MM.1S (cell line): Measurements from ENCODE around the gene RPL39.
"Not testable (repeated sequence)": the region's sequence is repeated elsewhere in the genome, so short reads cannot be mapped to it uniquely, and the experiment has no call there.

Experiments used
- DNase-seq: peaks from one replicate; pipeline ENCODE4 v3.0.0-alpha.2; 2015
- H2AFZ ChIP-seq: fragments of 300-600 bp; sonication (generic); 2 replicates; pipeline ENCODE4 v1.6.0; 2016; ENCODE audit warnings: antibody characterized with exemption, low read length
- H3F3A ChIP-seq: fragments of 300-600 bp; sonication (generic); 2 replicates; pipeline ENCODE4 v1.6.1; 2016; ENCODE audit warnings: mild to moderate bottlenecking, antibody characterized with exemption, low read length, moderate library complexity, mixed read lengths; ENCODE audit not compliant: insufficient read depth
- H3K27ac ChIP-seq: fragments of 300-600 bp; sonication (generic); 2 replicates; pipeline ENCODE4 v1.5.1; 2016; ENCODE audit warnings: mild to moderate bottlenecking, low read length
- H3K27me3 ChIP-seq: fragments of 300-600 bp; sonication (generic); replicated peaks from 2 replicates; pipeline ENCODE4 v1.6.0; 2016; ENCODE audit warnings: low read length; ENCODE audit not compliant: insufficient read depth
- H3K36me3 ChIP-seq: fragments of 300-600 bp; sonication (generic); replicated peaks from 2 replicates; pipeline ENCODE4 v1.6.1; 2016; ENCODE audit warnings: mild to moderate bottlenecking, low read length, mixed read lengths; ENCODE audit not compliant: insufficient read depth
- H3K4me1 ChIP-seq: fragments of 300-600 bp; sonication (generic); 2 replicates; pipeline ENCODE4 v1.6.1; 2016; ENCODE audit warnings: low read length, mixed read lengths
- H3K4me2 ChIP-seq: fragments of 300-600 bp; sonication (generic); 2 replicates; pipeline ENCODE4 v1.6.0; 2016; ENCODE audit warnings: low read depth, low read length
- H3K4me3 ChIP-seq: fragments of 300-600 bp; sonication (generic); 2 replicates; pipeline ENCODE4 v1.5.1; 2016; ENCODE audit warnings: low read length, mixed read lengths
- H3K79me2 ChIP-seq: fragments of 300-600 bp; sonication (generic); 2 replicates; pipeline ENCODE4 v1.6.1; 2016; ENCODE audit warnings: mixed run types, low read length, mixed read lengths
- H3K9ac ChIP-seq: fragments of 300-600 bp; sonication (generic); 2 replicates; pipeline ENCODE4 v1.6.1; 2016; ENCODE audit warnings: low read length, mixed read lengths
- H3K9me2 ChIP-seq: fragments of 300-600 bp; sonication (generic); replicated peaks from 2 replicates; pipeline ENCODE4 v1.6.1; 2016; ENCODE audit warnings: mild to moderate bottlenecking, low read length, mixed read lengths; ENCODE audit not compliant: insufficient read depth
- H3K9me3 ChIP-seq: fragments of 300-600 bp; sonication (generic); replicated peaks from 2 replicates; pipeline ENCODE4 v1.6.1; 2016; ENCODE audit warnings: mild to moderate bottlenecking, low read length, mixed read lengths; ENCODE audit not compliant: insufficient read depth
- H4K20me1 ChIP-seq: fragments of 300-600 bp; sonication (generic); 2 replicates; pipeline ENCODE4 v1.6.1; 2016; ENCODE audit warnings: mild to moderate bottlenecking, low read length, moderate library complexity, mixed read lengths; ENCODE audit not compliant: insufficient read depth
- EZH2 ChIP-seq: fragments of 300-600 bp; sonication (generic); optimal IDR thresholded peaks from 2 replicates; pipeline ENCODE3; 2017; ENCODE audit warnings: low read depth, mild to moderate bottlenecking, antibody characterized with exemption, low read length, mixed read lengths
- EZH2phosphoT487 ChIP-seq: fragments of 300-600 bp; sonication (generic); IDR thresholded peaks from 2 replicates; pipeline ENCODE4 v1.6.1; 2018; ENCODE audit warnings: antibody characterized with exemption, low read length
- TF ChIP-seq, protein P1 (sequence below): fragments of 300-600 bp; sonication (generic); IDR thresholded peaks from 2 replicates; pipeline ENCODE4 v1.5.1; 2016; ENCODE audit warnings: antibody characterized with exemption, low read length, mixed read lengths

Gene RPL39

DNA sequence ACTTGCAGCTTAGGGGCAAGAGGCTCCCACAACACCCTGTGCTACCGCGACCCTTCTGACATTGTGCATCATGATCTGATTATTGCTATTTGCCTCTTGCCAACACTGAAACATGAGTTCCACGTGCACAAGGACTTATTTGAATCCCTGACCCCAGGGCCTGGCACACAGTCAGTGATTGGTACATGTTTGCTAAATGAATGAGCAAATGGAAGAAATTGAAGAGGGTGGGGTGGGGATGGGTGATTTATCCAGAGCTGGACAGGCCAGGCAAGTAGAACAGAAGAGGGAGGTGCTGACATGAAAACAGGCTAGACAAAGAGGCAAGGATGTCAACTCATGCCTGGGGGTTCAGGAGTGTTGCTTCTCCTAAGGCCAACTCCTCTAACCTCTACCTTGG is 24.9 kb upstream of the RPL39 start:
- no peaks in the 10 kb centered on the region for H3K9me3 ChIP-seq
- no peak overlapping the region for H2AFZ ChIP-seq
- H3K9ac ChIP-seq: no peak overlapping the region
- H3K4me3 ChIP-seq: no peak overlapping the region
- H3K4me2 ChIP-seq: no peak overlapping the region
- H3K36me3 ChIP-seq: no peaks in the 10 kb centered on the region
- H3F3A ChIP-seq: no peaks in the 10 kb centered on the region
- H3K4me1 ChIP-seq: no peaks in the 10 kb centered on the region
- H3K27ac ChIP-seq: no peak overlapping the region
- no peaks in the 10 kb centered on the region for H3K79me2 ChIP-seq
- DNase-seq: no peak
- no peaks in the 10 kb centered on the region for H4K20me1 ChIP-seq
- no peaks in the 10 kb centered on the region for H3K27me3 ChIP-seq
- H3K9me2 ChIP-seq: no peaks in the 10 kb centered on the region
- TF ChIP-seq, protein P1, sequence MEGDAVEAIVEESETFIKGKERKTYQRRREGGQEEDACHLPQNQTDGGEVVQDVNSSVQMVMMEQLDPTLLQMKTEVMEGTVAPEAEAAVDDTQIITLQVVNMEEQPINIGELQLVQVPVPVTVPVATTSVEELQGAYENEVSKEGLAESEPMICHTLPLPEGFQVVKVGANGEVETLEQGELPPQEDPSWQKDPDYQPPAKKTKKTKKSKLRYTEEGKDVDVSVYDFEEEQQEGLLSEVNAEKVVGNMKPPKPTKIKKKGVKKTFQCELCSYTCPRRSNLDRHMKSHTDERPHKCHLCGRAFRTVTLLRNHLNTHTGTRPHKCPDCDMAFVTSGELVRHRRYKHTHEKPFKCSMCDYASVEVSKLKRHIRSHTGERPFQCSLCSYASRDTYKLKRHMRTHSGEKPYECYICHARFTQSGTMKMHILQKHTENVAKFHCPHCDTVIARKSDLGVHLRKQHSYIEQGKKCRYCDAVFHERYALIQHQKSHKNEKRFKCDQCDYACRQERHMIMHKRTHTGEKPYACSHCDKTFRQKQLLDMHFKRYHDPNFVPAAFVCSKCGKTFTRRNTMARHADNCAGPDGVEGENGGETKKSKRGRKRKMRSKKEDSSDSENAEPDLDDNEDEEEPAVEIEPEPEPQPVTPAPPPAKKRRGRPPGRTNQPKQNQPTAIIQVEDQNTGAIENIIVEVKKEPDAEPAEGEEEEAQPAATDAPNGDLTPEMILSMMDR: no peak
- no peak for TF ChIP-seq EZH2phosphoT487
- no peak for TF ChIP-seq EZH2

DNA sequence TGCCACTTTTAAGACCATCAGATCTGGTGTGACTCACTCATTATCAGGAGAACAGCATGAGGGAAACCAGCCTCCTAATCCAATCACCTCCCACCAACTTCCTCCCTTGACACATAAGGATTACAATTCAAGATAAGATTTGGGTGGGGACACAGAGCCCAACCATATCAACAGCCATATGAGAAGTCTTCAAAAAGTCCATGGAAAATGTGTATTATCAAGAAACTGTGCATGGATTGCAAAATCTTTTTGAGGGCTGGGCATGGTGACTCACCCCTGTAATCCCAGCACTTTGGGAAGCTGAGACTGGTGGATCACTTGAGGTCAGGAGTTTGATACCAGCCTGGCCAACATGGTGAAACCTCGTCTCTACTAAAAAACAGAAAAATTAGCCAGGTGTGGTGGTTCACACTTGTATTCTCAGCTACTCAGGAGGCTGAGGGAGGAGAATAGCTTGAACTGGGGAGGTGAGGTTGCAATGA is 17.8 kb upstream of the RPL39 start:
- no peaks in the 10 kb centered on the region for H3F3A ChIP-seq
- no peaks in the 10 kb centered on the region for H3K79me2 ChIP-seq
- H2AFZ ChIP-seq: no peak overlapping the region
- H3K4me2 ChIP-seq: no peak overlapping the region
- no peaks in the 10 kb centered on the region for H3K36me3 ChIP-seq
- TF ChIP-seq EZH2 (no peak), EZH2phosphoT487 (no peak)
- TF ChIP-seq, protein P1: no peak
- H3K27ac ChIP-seq: no peak overlapping the region
- no peaks in the 10 kb centered on the region for H4K20me1 ChIP-seq
- no peaks in the 10 kb centered on the region for H3K9me3 ChIP-seq
- H3K27me3 ChIP-seq: no peaks in the 10 kb centered on the region
- no peak for DNase-seq
- no peaks in the 10 kb centered on the region for H3K9me2 ChIP-seq
- no peak overlapping the region for H3K4me3 ChIP-seq
- no peak overlapping the region for H3K9ac ChIP-seq
- no peaks in the 10 kb centered on the region for H3K4me1 ChIP-seq

DNA sequence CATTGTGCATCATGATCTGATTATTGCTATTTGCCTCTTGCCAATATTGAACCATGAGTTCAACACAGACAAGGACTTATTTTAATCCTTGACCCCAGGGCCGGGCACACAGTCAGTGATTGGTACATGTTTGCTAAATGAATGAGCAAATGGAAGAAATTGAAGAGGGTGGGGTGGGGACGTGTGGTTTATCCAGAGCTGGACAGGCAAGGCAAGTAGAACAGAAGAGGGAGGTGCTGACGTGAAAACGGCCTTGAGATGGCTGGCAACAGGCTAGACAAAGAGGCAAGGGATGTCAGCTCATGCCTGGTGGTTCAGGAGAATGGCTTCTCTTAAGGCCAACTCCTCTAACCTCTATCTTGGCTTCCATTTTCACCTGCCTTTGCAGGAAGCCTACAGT is 17.0 kb upstream of the RPL39 start:
- H3K4me2 ChIP-seq, H3K27me3 ChIP-seq, H3K27ac ChIP-seq, H3K4me3 ChIP-seq, H3K79me2 ChIP-seq, H2AFZ ChIP-seq, H3K4me1 ChIP-seq, H3K9me2 ChIP-seq, DNase-seq, H3F3A ChIP-seq, H3K9me3 ChIP-seq, H3K9ac ChIP-seq, H4K20me1 ChIP-seq, H3K36me3 ChIP-seq: not testable (repeated sequence)

DNA sequence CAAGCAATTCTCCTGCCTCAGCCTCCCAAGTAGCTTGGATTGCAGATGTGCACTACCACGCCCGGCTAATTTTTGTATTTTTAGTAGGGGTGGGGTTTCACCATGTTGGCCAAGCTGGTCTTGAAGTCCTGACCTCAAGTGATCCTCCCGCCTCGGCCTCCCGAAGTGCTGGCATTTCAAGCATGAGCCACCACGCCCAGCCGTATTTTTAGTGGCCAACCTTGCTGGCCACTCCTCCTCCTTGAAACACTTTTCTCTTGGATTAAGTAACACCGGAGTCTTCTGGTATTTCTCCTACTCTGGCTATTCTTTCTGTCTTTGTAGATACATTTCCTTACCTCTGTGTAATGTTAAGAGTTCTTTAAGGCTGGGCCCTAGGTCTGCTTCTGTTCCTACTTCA is 11.1 kb upstream of the RPL39 start:
- TF ChIP-seq EZH2phosphoT487 (no peak), EZH2 (no peak)
- TF ChIP-seq, protein P1: no peak
- no peak overlapping the region for H3K4me3 ChIP-seq
- H3K27me3 ChIP-seq: no peaks in the 10 kb centered on the region

More for the DNA sequence above, 11.1 kb upstream of the RPL39 start:
- Histone ChIP-seq H3K79me2 (no peaks in the 10 kb centered on the region), H2AFZ (no peak overlapping the region), H3K4me1 (no peaks in the 10 kb centered on the region), H3K4me2 (no peak overlapping the region), H3K9me3 (no peaks in the 10 kb centered on the region), H4K20me1 (no peaks in the 10 kb centered on the region), H3F3A (no peaks in the 10 kb centered on the region), H3K9ac (no peak overlapping the region), H3K36me3 (no peaks in the 10 kb centered on the region), H3K27ac (no peak overlapping the region), H3K9me2 (no peaks in the 10 kb centered on the region)
- DNase-seq: no peak
